Effector memory CD4-positive, alpha-beta T cell (primary cell): ENCODE results near the gene EEF2K.

Experiments
- DNase-seq, 3 donors: peaks; one replicate each; pipeline ENCODE4 v3.0.0-alpha.2; 2020
- H3K27ac ChIP-seq: 2 replicates; pipeline ENCODE4 v1.7.0; 2013; ENCODE audit warnings: mild to moderate bottlenecking, low read length, moderate library complexity; ENCODE audit not compliant: insufficient read depth, poor library complexity, severe bottlenecking
- H3K27me3 ChIP-seq: replicated peaks from 2 replicates; pipeline ENCODE4 v1.7.0; 2013; ENCODE audit warnings: mild to moderate bottlenecking, low read length; ENCODE audit not compliant: insufficient read depth, control insufficient read depth, poor library complexity, severe bottlenecking
- H3K36me3 ChIP-seq: 2 replicates; pipeline ENCODE4 v1.7.0; 2013; ENCODE audit warnings: mild to moderate bottlenecking, low read length, moderate library complexity; ENCODE audit not compliant: control insufficient read depth, insufficient read depth
- H3K4me1 ChIP-seq: 2 replicates; pipeline ENCODE4 v1.7.0; 2013; ENCODE audit warnings: low read length, mild to moderate bottlenecking; ENCODE audit not compliant: control insufficient read depth, insufficient read depth, poor library complexity, severe bottlenecking
- H3K4me3 ChIP-seq: 2 replicates; pipeline ENCODE4 v1.7.0; 2013; ENCODE audit warnings: low read length, low read depth, mild to moderate bottlenecking; ENCODE audit not compliant: insufficient read depth, poor library complexity, severe bottlenecking
- H3K9me3 ChIP-seq: 2 replicates; pipeline ENCODE4 v1.7.0; 2013; ENCODE audit warnings: mild to moderate bottlenecking, low read length, moderate library complexity; ENCODE audit not compliant: control insufficient read depth

The EEF2K gene

GRCh38 chr16:22265351-22265750 is 59.3 kb downstream of the EEF2K start:
- no peaks in the 10 kb centered on the region for H3K9me3 ChIP-seq
- no peaks in the 10 kb centered on the region for H3K27me3 ChIP-seq
- no peak overlapping the region for H3K4me3 ChIP-seq
- DNase-seq, result no peak
- H3K27ac ChIP-seq, result no peak overlapping the region
- H3K4me1 ChIP-seq, result no peaks in the 10 kb centered on the region
- H3K36me3 ChIP-seq, result peaks cover 10% of the 10 kb centered on the region

- no peak overlapping the region for H3K4me3 ChIP-seq
- no peak for DNase-seq
- no peaks in the 10 kb centered on the region for H3K9me3 ChIP-seq
- peaks cover 8% of the 10 kb centered on the region for H3K36me3 ChIP-seq
- H3K4me1 ChIP-seq, result no peaks in the 10 kb centered on the region
- H3K27me3 ChIP-seq, result no peaks in the 10 kb centered on the region
- no peak overlapping the region for H3K27ac ChIP-seq
Measured at GRCh38 chr16:22266546-22266945, 60.5 kb downstream of the EEF2K start.

GRCh38 chr16:22267764-22268163 is 61.7 kb downstream of the EEF2K start:
- Histone ChIP-seq H3K27ac (no peak overlapping the region), H3K36me3 (peaks cover 12% of the 10 kb centered on the region), H3K4me3 (no peak overlapping the region), H3K9me3 (no peaks in the 10 kb centered on the region), H3K27me3 (no peaks in the 10 kb centered on the region), H3K4me1 (no peaks in the 10 kb centered on the region)
- no peak for DNase-seq

- no peak for DNase-seq
- H3K4me1 ChIP-seq, result no peaks in the 10 kb centered on the region
- no peak overlapping the region for H3K27ac ChIP-seq
- H3K36me3 ChIP-seq, result peaks cover 12% of the 10 kb centered on the region
- H3K4me3 ChIP-seq, result no peak overlapping the region
- H3K9me3 ChIP-seq, result no peaks in the 10 kb centered on the region
- no peaks in the 10 kb centered on the region for H3K27me3 ChIP-seq
Measured at GRCh38 chr16:22270525-22270924, 64.4 kb downstream of the EEF2K start.

GRCh38 chr16:22272870-22273650 is 67.0 kb downstream of the EEF2K start:
- Histone ChIP-seq H3K27ac (no peak overlapping the region), H3K36me3 (peaks cover 8% of the 10 kb centered on the region), H3K9me3 (no peaks in the 10 kb centered on the region), H3K27me3 (no peaks in the 10 kb centered on the region), H3K4me1 (no peaks in the 10 kb centered on the region), H3K4me3 (no peak overlapping the region)
- DNase-seq, result no peak

GRCh38 chr16:22274916-22275315 is 68.8 kb downstream of the EEF2K start:
- H3K4me3 ChIP-seq, result no peak overlapping the region
- no peak for DNase-seq
- H3K9me3 ChIP-seq, result no peaks in the 10 kb centered on the region
- no peaks in the 10 kb centered on the region for H3K4me1 ChIP-seq
- no peaks in the 10 kb centered on the region for H3K27me3 ChIP-seq
- H3K36me3 ChIP-seq, result peaks cover 8% of the 10 kb centered on the region
- H3K27ac ChIP-seq, result no peak overlapping the region

- H3K4me3 ChIP-seq, result no peak overlapping the region
- no peaks in the 10 kb centered on the region for H3K4me1 ChIP-seq
- peaks cover 3% of the 10 kb centered on the region for H3K36me3 ChIP-seq
- no peak overlapping the region for H3K27ac ChIP-seq
- no peak for DNase-seq
- no peaks in the 10 kb centered on the region for H3K9me3 ChIP-seq
- no peaks in the 10 kb centered on the region for H3K27me3 ChIP-seq
Measured at GRCh38 chr16:22278441-22279230, 72.6 kb downstream of the EEF2K start.

- Histone ChIP-seq H3K4me1 (no peaks in the 10 kb centered on the region), H3K36me3 (peaks cover 9% of the 10 kb centered on the region), H3K27ac (no peak overlapping the region), H3K9me3 (no peaks in the 10 kb centered on the region), H3K4me3 (no peak overlapping the region), H3K27me3 (no peaks in the 10 kb centered on the region)
- no peak for DNase-seq
Measured at GRCh38 chr16:22282254-22282892, 76.3 kb downstream of the EEF2K start.

GRCh38 chr16:22284637-22285036 is 78.6 kb downstream of the EEF2K start:
- H3K4me1 ChIP-seq, result no peaks in the 10 kb centered on the region
- no peak overlapping the region for H3K4me3 ChIP-seq
- peaks cover 9% of the 10 kb centered on the region for H3K36me3 ChIP-seq
- no peak for DNase-seq
- H3K9me3 ChIP-seq, result no peaks in the 10 kb centered on the region
- no peak overlapping the region for H3K27ac ChIP-seq
- no peaks in the 10 kb centered on the region for H3K27me3 ChIP-seq

GRCh38 chr16:22285080-22285479 is 79.0 kb downstream of the EEF2K start:
- peaks cover 9% of the 10 kb centered on the region for H3K36me3 ChIP-seq
- DNase-seq, result no peak
- H3K27me3 ChIP-seq, result no peaks in the 10 kb centered on the region
- no peak overlapping the region for H3K27ac ChIP-seq
- H3K4me1 ChIP-seq, result no peaks in the 10 kb centered on the region
- no peak overlapping the region for H3K4me3 ChIP-seq
- H3K9me3 ChIP-seq, result no peaks in the 10 kb centered on the region
